HG02571 (cell line): ENCODE measurements around the gene STX10.

Experiments used
- ATAC-seq: cut with Tn5 transposase; IDR thresholded peaks from one replicate; pipeline ENCODE4 v1.9.1; 2021; ENCODE audit warnings: mild to moderate bottlenecking, moderate library complexity; ENCODE audit not compliant: unreplicated experiment

The STX10 gene

GRCh38 chr19:13121551-13122274 lies 28.5 kb downstream of the STX10 start:
- no peak for ATAC-seq

- ATAC-seq, result no peak
These were observed 29.4 kb downstream of the STX10 start for GRCh38 chr19:13120817-13121216.

DNA sequence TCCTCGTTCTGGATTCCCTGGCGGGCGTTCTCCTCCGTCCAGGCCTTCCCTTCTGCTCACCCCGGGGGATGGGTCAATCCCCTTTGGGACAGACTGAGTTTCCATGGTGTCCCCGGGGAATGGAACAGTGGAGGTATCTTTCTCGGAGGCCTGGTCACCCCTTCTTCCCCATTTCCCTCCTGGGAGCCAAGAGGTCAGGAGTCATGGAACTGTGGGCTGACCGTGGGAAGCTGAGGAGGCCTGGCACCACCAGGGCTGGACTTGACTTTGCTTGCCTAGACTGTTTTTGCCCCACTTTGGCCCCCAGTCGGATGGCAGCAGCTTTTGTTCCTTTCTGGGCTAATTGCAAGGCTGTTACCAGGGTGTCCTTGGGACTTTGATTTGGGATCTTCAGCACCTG lies 30.1 kb downstream of the STX10 start:
- ATAC-seq, result no peak

GRCh38 chr19:13119627-13120026 lies 30.5 kb downstream of the STX10 start:
- no peak for ATAC-seq

- peak; percentile 2 for ATAC-seq
These were observed 31.6 kb downstream of the STX10 start for GRCh38 chr19:13118424-13119193.

GRCh38 chr19:13117772-13118423 lies 32.3 kb downstream of the STX10 start, which contains the start of gene NACC1:
NACC1 (plus strand) TSS chr19:13118264; CDS start chr19:13135208, 16,944 bp downstream.
- peak; percentile 50 for ATAC-seq

DNA sequence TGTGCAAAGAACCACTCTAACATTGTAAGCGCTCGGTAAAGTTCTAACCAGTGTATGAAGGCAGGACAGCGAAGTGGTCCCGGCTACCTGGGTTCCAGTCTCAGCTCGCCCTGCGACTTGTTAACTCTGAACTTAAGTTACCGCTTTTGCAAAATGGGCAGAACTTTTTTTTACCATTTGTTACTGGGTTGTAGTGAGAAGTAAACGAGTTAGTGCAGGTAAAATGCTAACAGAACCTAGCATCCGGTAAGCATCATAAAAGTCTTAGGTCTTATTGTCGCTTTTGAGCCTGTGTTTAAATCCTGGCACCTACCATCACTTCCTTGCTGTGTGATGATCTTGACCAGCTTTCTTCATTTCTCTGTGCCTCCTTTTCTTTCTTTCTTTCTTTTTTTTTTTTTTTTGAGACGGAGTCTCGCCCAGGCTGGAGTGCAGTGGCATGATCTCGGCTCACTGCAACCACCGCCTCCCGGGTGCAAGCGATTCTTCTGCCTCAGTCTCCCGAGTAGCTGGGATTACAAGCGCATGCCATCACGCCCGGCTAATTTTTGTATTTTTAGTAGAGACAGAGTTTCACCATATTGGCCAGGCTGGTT lies 32.9 kb downstream of the STX10 start:
- ATAC-seq, result no peak

DNA sequence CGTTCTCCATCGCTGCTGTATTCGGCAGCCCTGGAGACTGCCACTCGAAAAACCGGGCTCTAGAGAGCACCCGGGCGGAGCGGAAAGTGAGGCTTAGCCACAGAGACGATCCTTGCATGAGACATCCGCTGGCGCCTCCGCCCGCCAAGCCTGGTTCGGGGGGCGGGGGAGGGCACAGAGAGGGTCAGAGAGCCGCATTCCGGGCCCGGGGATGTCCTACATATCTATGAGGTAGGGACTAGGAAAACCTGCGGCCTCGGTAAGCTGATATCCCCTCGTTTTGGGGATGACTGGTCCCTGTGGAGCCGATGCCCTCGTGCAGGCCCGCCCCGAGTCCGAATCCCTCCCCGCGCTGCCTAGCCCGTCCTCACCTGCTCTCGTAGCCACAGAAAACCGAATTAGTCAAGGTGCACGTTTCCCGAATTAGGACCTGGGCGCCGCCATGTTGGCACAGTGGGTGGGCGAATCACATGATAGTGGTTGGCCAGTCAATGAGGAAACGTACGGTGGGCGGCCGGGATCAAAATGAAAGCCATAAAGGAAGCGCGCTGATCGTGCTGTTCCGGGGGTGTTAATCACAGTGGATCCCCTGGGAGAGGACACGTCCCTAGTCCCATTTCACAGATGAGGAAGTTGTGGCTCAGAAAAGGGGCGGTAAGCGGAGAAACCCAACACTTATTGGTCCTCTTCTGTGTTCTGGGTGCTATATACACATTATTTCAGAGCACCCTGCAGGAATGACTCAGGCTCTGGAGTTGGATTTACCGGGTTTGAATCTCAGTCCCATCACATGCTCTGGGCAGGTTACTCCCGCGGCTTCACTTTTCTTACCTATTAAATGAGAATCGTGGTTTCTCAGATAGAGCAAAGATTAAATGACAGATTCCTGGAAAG lies 33.6 kb downstream of the STX10 start, which contains the start of gene TRMT1:
Gene TRMT1, minus strand, starts transcription at position 459 of the 894 bp plus-strand sequence. Its CDS starts 341 bp downstream, at position 118.
- ATAC-seq, result peak; percentile 49

GRCh38 chr19:13115936-13116281 lies 34.3 kb downstream of the STX10 start:
- ATAC-seq, result no peak

GRCh38 chr19:13112555-13112954 lies 37.6 kb downstream of the STX10 start:
- ATAC-seq, result no peak

DNA sequence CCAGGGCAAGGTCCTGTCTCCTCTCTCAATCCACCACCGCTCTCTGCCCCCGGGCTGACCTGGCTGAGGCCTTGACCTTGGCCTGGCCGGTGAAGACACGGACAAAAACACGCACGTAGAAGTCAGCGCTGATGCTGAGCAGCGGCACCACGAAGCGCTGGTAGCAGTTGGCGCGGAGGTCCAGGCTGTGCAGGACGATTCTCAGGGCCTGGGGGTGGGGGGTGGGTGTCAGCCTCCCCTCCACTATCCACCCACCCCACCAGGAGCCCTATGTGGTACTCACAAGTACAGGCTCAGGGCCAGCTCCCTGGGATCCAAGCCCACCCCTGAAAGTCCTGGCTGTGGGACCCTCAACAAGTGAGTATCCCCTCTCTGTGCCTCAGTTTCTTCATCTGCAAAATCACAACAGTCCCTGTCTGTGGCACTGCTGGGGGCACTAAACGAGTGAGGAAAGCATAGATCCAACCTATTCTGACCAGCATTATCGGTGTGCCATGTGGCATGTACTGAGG lies 40.0 kb downstream of the STX10 start:
- ATAC-seq, result no peak

DNA sequence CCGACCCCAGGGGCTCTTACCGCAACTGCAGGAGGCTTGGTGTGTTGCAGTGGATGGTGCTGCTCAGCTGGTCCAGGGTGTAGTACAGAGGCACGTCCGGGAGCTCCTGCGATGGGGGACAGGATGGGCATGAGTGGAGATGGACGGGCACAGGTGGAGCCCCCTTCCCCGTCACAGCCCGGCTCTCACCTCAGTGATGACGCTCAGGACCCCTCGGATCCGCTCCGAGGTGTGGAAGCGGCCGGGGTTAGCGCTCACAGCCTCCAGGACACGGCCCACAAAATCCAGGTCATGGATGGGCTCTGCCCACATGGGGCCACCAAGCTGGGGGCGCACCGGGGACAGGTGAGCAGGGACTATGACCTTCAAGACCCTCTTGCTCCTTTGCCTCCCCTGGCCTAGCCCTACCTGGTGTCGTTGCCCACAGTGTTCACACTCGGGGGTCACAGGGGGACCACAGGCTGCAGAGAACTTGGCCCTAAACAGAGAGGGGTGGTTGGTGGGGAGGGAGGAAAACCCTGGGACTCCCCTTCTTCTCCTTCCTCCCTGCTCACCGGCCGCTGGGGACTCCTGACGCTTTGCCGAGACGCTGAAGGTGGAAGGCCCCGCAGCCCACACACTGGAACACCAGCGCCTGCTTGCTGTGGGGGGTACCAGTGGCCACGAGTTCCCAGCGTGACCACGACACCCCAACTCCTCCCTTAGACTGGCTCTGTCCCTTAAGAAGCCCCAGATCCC lies 40.6 kb downstream of the STX10 start:
- ATAC-seq, result no peak

DNA sequence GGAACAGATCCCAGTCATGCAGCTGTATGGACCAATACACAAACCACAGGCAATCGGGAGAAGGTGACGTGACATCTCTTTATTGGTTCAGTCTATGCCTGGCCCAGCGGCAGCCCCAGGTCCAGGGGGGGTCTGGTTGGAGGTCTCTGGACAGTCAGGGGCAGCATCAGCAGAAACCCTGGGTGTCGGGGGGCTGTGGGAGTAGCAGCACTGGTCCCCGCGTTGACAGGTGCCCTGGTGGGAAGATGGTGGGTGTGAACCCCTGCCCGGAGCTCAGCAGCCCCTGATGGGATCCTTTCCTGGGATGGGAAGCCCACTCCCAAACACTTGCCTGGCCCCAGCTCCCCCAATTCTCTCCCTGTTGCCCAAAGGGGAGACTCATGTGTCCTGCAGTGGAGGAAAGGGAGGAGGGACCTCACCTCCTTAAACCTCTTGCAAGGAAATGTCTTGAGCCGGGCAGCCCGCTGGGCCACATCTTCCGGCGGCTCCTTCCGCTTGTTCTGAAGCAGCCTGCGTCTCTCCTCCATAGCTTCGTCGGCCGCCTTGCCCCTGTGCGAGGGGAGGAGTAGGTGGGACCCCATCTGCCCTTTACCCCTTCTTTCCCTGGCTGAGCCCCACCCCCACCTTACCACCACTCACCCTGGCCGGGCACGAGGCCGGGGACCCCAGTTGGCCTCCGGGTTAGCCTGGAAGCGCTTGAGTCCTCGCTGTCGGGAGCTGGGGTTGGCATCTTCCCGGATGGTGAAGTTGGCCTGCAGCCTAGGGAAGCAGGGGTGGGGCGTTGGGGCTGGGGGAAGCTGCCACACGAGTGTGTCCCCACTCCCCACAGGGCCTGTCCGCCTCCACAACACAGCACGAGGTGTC lies 45.1 kb downstream of the STX10 start:
- ATAC-seq, result peak; percentile 11

DNA sequence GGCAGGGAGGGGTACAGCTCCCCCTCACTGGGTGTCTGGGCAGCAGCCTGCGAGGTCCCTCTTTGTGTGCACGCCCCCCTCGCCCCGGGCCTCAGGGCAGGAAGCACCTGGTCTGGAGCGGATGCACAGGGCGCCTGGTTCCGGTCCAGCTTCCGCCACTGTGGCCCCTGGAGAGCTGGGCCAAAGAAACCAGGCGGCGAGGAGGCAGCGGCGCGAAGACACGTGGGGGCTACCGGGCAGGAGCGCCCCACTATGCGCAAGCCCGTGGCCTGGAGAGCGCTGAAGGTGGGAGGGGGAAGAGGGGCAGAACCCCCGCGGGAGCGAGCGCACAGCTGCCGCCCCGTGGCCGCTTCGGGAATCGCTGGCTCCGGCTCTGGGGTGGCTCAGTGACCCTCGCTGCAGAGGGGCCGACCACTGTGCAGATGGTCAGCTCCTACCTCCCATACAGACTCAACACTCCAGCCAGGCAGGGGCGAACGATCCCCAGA lies 45.8 kb downstream of the STX10 start:
- ATAC-seq, result peak; percentile 32

DNA sequence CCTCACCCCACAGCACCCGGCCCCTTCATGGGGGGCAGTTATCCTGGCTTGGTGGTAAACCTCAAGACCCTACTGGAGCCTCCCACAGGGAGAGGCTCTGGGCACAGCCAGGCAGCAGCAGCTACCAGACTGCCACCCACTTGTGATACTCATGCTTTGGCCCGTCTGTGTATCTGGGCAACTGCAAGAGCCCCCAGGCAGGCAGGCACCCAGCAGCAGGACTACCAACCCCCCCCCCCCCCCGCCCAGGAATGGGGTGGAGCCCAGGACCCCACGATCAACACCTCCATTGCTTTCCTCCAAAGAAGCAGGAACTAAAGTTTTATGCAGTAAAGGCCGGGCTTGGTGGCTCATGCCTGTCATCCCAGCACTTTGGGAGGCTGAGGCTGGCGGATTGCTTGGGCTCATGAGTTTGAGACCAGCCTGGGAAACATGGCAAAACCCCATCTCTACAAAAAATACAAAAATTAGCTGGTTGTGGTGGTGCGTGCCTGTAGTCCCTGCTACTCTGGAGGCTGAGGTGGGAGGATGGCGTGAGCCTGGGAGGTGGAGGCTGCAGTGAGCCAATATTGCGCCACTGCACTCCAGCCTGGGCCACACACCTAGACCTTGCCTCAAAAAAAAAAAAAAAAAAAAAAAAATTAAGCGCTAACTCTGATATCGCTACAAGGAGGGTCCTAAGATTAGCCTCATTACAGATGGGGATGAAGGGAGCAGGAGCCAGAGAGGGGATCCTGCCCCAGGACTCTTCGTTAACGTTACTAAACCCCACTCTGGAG lies 46.4 kb downstream of the STX10 start:
- no peak for ATAC-seq

- ATAC-seq, result no peak
These were observed 47.3 kb downstream of the STX10 start, which contains the start of gene LYL1 for GRCh38 chr19:13102666-13103580. LYL1 (minus strand) TSS chr19:13102858; CDS start chr19:13101171, 1,687 bp downstream.

DNA sequence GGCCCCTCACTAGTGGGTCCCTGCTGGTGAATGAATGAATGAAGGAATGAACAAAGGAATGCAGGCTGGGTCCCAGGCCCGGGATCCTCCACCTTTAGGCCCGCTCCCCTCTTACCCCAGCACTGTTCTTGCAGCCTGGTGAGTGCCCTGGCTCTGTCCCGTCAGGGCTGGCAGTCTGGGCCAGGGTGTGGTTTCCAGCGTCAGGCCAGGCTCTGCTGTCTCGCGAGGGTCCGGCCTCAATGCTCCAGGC lies 47.8 kb downstream of the STX10 start:
- ATAC-seq, result no peak
